ENCODE results near the gene CDC25A. TPM values are rescaled to one million over a fixed set of nuclear protein-coding genes. Genes with fewer than 3 reads are reported as not detected.

The CDC25A gene
- total RNA-seq, 2 donors from 2014 or later = 0.33 TPM; not detected in 1

DNA sequence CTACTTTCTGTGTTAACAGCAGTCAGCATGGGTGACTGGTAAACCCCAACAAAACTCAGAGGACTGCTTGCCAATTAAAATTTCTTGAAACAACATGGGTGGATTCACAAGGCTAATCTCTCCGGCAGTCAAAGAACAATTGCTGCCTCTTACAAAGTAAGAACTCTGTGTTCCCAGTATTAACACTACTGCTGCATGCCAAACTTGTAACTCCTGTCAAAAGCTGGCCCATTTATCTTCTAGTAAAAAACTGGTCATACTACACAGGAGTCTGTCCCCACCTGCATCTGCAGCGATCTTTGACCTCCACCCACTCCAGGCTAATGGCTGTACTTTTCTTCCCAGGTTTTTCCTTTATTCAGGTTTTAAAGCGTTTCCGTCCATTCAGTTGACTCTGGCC lies 44.0 kb upstream of the CDC25A start:
- no peak overlapping the region for H3K4me3 ChIP-seq
- ATAC-seq (peak; percentile 76), DNase-seq (peak in 3 of 4 donors; percentile 25 to 49 (median 38))
- H3K36me3 ChIP-seq (replicated peaks in 1 of 2; ENCODE audit: insufficient read depth in 1 of 2, low read depth in 2 of 2) = no peaks in the 10 kb centered on the region
- intact Hi-C loops (cut with DNase I) = no loop called here
- H3K27ac ChIP-seq = peak overlapping the region in 3 of 4 donors; percentile 64 to 72 (median 67)
- TF ChIP-seq POLR2A (IDR thresholded peaks at IDR 0.05) = no peak
- TF ChIP-seq, protein P1, sequence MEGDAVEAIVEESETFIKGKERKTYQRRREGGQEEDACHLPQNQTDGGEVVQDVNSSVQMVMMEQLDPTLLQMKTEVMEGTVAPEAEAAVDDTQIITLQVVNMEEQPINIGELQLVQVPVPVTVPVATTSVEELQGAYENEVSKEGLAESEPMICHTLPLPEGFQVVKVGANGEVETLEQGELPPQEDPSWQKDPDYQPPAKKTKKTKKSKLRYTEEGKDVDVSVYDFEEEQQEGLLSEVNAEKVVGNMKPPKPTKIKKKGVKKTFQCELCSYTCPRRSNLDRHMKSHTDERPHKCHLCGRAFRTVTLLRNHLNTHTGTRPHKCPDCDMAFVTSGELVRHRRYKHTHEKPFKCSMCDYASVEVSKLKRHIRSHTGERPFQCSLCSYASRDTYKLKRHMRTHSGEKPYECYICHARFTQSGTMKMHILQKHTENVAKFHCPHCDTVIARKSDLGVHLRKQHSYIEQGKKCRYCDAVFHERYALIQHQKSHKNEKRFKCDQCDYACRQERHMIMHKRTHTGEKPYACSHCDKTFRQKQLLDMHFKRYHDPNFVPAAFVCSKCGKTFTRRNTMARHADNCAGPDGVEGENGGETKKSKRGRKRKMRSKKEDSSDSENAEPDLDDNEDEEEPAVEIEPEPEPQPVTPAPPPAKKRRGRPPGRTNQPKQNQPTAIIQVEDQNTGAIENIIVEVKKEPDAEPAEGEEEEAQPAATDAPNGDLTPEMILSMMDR (IDR thresholded peaks at IDR 0.05) = no peak
- no peaks in the 10 kb centered on the region for H3K27me3 ChIP-seq
- no peaks in the 10 kb centered on the region for H3K9me3 ChIP-seq
- peaks cover 19% of the 10 kb centered on the region for H3K4me1 ChIP-seq
- WGBS, 2 donors = 37% methylated on average over 4 of the region's 4 CpGs

DNA sequence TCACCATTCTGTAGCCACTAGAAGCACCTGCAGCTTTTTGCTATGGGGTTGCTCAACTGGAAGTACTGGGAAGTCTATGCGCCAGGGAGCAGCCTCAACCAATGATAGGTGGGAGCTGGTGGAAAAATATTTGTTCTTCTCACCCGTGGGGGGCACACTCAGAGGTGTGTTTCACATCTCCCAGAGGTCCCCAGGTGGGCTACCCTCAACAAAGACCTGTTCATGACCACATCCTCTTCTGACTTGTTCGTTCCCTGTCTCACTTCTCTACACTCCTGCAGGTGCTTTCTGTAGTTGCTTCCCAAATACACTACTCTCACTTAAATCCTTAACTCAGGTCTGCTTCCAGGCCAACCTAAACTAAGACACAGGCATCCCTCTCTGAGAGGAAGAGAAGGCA lies 38.7 kb upstream of the CDC25A start:
- Histone ChIP-seq H3K36me3 (replicated peaks in 1 of 2; ENCODE audit: insufficient read depth in 1 of 2, low read depth in 2 of 2) (no peaks in the 10 kb centered on the region), H3K4me3 (no peak overlapping the region), H3K9me3 (no peaks in the 10 kb centered on the region), H3K27ac (no peak overlapping the region), H3K27me3 (no peaks in the 10 kb centered on the region), H3K4me1 (peaks cover 7% of the 10 kb centered on the region)
- ATAC-seq = no peak
- intact Hi-C loops (cut with DNase I) = no loop called here
- no peak for TF ChIP-seq POLR2A (IDR thresholded peaks at IDR 0.05)
- TF ChIP-seq, protein P1 (IDR thresholded peaks at IDR 0.05) = no peak
- 36 to 51% methylated on average over 2 to 3 of the region's 3 CpGs for WGBS, 2 donors
- DNase-seq = no peak

DNA sequence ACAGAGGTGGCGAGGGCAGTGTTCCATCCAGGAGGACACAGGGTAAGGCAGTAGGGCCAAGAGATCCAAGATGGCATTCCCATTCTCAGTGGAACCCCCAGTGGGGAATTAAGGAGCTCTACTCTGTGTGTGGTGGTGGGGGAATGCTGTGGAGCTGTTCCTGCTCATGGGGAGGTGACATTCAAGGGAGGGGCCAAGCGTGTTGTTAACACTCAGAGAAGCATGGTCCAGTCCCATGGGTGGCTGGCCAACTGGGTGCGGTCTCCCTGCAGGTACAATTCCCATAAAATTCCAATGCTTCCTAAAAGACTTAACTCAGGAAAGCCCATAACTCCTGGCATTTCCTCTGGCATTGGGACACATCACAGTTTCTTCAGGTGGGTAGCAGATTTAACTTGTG lies 37.4 kb upstream of the CDC25A start:
- DNase-seq (no peak), ATAC-seq (no peak)
- Histone ChIP-seq H3K9me3 (no peaks in the 10 kb centered on the region), H3K27ac (no peak overlapping the region), H3K4me3 (no peak overlapping the region), H3K27me3 (no peaks in the 10 kb centered on the region), H3K36me3 (replicated peaks in 1 of 2; ENCODE audit: insufficient read depth in 1 of 2, low read depth in 2 of 2) (no peaks in the 10 kb centered on the region), H3K4me1 (no peaks in the 10 kb centered on the region)
- TF ChIP-seq, protein P1 (IDR thresholded peaks at IDR 0.05) = no peak
- no peak for TF ChIP-seq POLR2A (IDR thresholded peaks at IDR 0.05)
- intact Hi-C loops (cut with DNase I) = no loop called here
- 75 to 84% methylated on average over 2 to 3 of the region's 3 CpGs for WGBS, 2 donors

DNA sequence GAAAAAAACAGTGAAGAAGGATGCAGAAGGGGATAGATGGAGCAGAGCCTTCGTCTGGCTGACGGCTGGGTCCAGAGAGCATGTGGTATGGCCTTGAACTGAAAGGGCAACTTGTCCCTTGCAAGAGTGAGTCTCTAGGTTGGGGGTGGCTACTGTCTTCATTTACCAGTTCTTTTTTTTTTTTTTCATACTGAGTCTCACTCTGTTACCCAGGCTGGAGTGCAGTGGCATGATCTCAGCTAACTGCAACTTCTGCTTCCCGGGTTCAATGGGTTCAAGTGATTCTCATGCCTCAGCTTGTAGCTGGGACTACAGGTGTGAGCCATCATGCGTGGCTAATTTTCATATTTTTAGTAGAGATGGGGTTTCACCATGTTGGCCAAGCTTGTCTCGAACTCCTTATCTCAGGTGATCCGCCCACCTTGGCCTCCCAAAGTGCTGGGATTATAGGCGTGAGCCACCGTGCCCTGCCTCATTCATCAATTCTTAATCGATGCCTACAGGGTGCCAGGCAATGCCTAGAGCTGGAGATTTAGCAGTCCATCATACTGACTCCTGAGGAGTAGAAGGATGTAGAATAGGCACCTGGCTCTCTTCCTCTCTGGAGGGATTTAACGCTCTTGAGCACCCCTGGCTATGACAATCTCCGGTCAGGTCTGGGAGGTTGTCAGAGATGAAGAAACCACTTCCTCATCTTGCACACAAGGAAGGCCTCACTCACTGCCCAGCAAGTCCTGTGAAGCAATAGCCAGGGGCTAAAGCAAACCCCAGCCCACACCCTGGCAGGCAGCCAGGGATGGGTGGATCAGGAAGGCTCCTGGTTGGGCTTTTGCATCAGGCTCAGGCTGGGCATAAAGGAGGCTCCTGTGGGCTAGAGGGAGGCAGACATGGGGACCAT lies 34.6 kb upstream of the CDC25A start, which contains the start of gene CAMP:
Gene CAMP, plus strand, starts transcription at position 880 of the 898 bp plus-strand sequence. Its CDS starts 17 bp downstream, at position 897.
- Histone ChIP-seq H3K4me3 (no peak within 1 kb of the TSS), H3K9me3 (no peaks in the 10 kb centered on the region), H3K27ac (no peak within 1 kb of the TSS), H3K4me1 (peaks cover 2% of the 10 kb centered on the region), H3K27me3 (no peaks in the 10 kb centered on the region), H3K36me3 (replicated peaks in 1 of 2; ENCODE audit: insufficient read depth in 1 of 2, low read depth in 2 of 2) (no peaks in the 10 kb centered on the region)
- no peak for TF ChIP-seq POLR2A (IDR thresholded peaks at IDR 0.05)
- intact Hi-C loops (cut with DNase I) = no loop called here
- DNase-seq (peak; percentile 29 to 79 (median 44)), ATAC-seq (no peak)
- WGBS, 2 donors = 66 to 83% methylated on average over 9 to 11 of the region's 11 CpGs

DNA sequence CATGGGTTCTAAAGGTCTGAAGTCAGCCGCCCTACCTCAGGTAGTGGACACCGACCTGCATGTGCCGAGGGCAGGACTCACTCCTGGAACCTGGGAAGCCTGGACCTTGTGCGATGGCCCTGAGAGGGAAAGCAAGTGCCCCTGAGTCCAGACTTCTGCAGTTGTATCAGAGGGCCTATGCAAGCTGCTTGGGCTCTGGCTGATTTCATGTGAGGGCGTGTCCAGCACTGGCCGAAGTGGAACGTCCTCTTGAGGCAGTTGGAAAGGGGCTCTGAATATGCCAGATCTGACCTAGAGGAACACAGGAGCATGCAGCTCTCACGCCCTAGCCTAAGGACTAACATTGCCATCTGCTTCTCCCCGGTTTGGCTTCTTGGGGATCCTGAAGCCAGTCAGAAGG lies 32.5 kb upstream of the CDC25A start:
- DNase-seq (no peak), ATAC-seq (no peak)
- Histone ChIP-seq H3K27ac (no peak overlapping the region), H3K36me3 (replicated peaks in 1 of 2; ENCODE audit: insufficient read depth in 1 of 2, low read depth in 2 of 2) (no peaks in the 10 kb centered on the region), H3K27me3 (no peaks in the 10 kb centered on the region), H3K4me3 (no peak overlapping the region), H3K4me1 (peaks cover 22% of the 10 kb centered on the region), H3K9me3 (no peaks in the 10 kb centered on the region)
- intact Hi-C loops (cut with DNase I) = no loop called here
- WGBS, 2 donors = 80 to 95% methylated on average over 4 to 9 of the region's 9 CpGs
- TF ChIP-seq, protein P1 (IDR thresholded peaks at IDR 0.05) = no peak
- no peak for TF ChIP-seq POLR2A (IDR thresholded peaks at IDR 0.05)

All from body of pancreas (tissue), 4 donors.